T47D (cell line): Measurements from ENCODE around the gene CNNM4.
"Not testable (repeated sequence)": the region's sequence is repeated elsewhere in the genome, so short reads cannot be mapped to it uniquely, and the experiment has no call there.

Source experiments
- DNase-seq, 2 experiments: peaks; one replicate each; pipeline versions ENCODE4 v3.0.0 to v3.0.0-alpha.2; 2011 to 2012; ENCODE audit warnings: low read depth in 1 of 2, low spot score in 1 of 2
- JUND ChIP-seq: IDR thresholded peaks from 2 replicates; pipeline ENCODE4 v1.6.1; 2012; ENCODE audit warnings: low read depth
- in situ Hi-C: cut with HindIII; loops from 2 replicates; pipeline ENCODE4 v1.10.0; 2016; ENCODE audit warnings: low sequenced_read_pairs, low pct_unique_long_range_greater_than_20kb

Gene CNNM4

GRCh38 chr2:96787411-96787810 lies 26.7 kb downstream of the CNNM4 start:
- no peak for TF ChIP-seq JUND
- DNase-seq = no peak
- in situ Hi-C loops = no loop called here

GRCh38 chr2:96788442-96789244 lies 27.9 kb downstream of the CNNM4 start:
- no peak for DNase-seq
- in situ Hi-C loops = no loop called here
- TF ChIP-seq JUND = no peak

DNA sequence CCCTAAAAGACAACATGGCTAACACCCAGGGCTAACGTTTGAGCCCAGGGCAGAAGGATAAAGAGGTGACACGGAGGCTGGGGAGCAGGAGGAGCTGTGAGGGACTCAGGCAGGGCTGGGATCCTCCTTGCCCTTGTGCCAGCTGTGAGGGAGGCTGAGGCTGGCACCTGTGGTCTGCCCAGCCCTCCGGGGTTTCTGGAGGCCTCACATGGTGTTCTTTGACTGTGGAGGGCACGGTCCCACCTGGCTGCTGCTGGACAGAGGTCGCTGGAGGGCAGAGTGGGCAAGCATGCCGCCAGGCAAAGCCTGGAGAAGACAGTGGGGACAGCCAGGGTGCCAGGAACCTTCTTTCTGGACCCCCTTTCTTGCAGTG lies 28.5 kb downstream of the CNNM4 start:
- TF ChIP-seq JUND = no peak
- no peak for DNase-seq
- in situ Hi-C loops = no loop called here

DNA sequence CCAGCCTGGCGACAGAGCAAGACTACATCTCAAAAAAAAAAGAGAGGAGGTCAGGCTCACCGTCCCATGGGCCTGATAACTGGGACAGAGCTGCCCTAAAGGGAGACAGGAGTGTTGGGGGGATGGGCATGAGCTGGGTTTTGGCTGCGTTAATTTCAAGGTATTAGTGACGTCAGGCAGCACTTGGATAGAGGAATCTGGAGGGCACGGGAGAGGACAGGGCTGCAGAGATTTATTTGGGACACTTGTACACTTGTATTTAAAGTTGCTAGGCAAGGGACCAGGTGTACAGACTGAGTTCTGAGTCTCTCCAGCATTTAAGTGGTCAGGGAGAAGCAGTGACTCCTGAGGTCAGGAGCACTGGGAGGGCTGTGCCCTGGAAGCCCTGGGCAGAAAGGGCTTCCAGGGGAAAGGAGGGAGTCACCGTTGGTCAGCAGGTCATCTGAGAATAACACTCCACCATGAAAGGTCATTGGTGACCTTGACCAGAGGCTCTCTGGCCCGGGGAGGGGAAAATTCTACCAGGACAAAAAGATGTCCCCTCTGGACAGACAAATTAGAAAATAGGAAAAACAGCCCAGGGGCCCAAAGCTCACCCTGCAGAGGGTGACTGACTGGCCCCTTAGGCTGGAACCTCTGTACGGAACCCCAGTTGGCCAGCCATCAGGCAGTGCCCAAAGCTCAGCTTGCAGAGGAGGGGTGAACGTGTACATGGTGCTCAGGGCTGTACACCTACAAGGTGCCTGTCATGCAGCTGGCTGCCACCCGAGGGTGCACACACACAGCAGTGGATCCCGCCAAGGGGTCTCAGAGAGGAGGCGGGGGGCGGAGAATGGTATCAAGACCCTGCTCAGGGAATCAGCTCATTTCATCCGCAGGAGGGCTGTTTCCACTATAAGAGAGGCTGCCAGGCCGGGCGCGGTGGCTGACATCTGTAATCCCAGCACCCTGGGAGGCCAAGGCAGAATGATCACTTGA lies 32.4 kb downstream of the CNNM4 start:
- DNase-seq = no peak
- in situ Hi-C loops = no loop called here
- no peak for TF ChIP-seq JUND

- no peak for TF ChIP-seq JUND
- in situ Hi-C loops = no loop called here
- no peak for DNase-seq
Measured at GRCh38 chr2:96795076-96795475, 34.4 kb downstream of the CNNM4 start.

GRCh38 chr2:96796497-96796896 lies 35.8 kb downstream of the CNNM4 start:
- DNase-seq, in situ Hi-C loops: not testable (repeated sequence)

DNA sequence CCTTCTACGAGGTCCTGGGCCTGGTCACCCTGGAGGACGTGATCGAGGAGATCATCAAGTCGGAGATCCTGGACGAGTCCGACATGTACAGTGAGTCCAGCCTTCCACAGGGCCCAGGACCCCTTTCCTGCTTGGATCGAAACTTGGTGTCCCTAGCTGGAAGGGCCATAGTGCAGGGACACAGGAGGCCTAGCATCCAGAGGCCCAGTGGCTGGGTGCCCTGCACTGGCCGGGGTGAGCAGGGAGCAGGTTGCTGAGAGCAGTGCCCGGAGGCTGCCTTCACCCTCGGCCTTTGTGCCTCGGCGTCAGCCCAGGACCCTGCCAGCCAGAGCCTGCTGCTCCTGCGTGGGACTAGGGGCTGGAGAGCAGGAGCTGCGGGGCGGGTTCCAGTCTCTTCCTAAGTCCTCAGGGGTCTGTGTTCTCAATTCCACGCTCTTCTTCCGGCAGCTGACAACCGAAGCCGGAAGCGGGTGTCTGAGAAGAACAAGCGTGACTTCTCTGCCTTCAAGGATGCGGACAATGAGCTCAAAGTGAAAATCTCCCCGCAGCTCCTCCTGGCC lies 36.4 kb downstream of the CNNM4 start:
- in situ Hi-C loops = no loop called here
- TF ChIP-seq JUND = no peak
- DNase-seq = no peak

DNA sequence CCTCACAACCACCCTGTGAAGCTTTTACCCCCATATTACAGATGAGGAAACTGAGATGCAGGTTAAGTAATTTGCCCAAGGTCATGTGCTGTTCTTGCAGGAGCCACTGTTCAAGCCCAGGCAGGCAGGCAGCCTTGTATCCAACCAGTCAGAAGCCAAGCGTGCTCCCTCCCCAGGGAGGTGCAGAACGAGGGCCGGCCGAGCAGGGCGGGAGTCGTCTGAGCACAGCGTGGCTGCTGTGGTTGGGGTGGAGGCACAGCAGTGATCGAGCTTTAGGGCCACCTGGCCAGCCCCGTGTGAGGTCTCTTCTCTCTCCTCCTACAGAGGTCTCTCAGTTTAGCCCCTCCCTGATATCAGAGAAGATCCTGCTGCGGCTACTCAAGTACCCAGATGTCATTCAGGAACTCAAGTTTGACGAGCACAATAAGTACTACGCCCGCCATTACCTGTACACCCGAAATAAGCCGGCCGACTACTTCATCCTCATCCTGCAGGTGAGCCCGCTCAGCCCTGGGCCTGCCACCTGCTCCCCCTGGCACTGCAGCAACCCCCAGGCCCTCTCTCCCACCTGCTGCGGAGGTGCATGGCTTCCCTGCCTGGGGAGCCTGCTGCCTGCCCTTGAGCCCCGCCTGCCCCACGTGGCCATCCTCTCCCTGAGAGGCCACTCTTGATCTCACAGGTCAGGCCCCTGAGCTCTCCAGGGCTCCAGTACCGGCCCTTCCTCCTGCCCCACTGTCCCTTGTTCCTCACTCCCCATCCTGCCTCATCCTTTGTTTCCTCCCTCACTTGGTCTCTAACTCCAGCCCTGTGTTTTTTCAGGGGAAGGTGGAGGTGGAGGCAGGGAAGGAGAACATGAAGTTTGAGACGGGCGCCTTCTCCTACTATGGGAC lies 38.3 kb downstream of the CNNM4 start:
- in situ Hi-C loops = no loop called here
- TF ChIP-seq JUND = no peak
- DNase-seq = no peak

DNA sequence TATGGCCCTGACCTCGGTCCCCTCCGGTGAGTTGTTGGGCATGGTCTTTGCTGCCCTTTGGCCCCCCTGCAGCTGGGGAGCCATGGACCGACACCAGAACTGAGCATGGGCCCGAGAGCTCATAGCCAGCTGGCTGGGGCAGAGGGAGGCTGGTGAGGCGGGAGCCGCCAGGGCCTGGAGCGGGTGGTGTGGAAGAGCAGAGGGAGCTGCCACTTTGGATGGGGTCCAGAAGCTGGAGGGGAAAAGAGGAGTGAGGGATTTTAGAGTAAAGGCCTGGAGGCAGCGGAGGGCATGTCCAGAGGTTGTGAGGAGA lies 38.9 kb downstream of the CNNM4 start:
- no peak for DNase-seq
- no peak for TF ChIP-seq JUND
- in situ Hi-C loops = no loop called here

DNA sequence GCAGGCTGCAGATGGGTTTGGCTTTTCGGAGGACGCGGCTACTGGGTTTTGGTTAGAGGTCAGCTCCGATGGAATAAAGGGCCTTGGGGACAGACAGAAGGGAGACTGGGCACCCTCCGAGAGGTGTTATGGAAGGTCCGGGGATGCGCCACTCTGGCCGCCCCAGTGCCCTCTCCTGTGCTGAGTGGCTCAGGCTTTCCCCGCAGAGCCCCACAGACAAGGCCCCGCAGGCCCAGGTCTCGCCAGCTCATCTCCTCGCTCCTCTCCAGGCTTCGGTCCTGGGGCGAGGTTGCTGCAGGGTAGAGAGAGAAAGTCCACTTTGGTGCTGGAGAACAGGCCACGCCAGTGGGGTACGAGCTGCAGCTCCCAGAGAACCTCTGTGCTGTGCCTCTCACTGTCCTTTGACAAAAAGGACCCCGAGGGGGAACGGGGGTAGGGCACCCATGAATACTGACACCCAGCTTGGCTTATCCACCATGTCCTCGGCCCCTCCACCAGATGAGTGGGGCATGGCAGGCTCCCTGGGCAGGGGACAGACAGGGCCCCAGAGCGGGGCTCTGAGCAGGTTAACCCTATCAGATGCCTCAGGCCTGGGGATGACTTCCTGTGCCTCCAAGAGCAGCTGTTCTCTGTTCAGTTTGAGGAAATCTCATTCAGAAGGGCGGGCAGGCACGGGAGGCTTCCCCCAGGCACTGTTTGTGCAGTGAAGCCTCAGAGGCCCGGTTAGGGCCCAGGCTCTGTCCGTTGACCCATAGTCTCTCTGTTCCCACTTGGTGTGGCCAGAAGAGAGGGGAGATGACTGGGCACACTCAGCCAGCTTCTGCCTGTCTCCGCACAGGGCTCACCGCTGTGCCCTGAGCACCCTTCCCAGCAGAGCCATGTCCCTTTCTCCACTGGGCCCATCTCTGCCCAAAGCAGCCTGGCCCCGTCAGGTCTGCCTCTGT lies 39.6 kb downstream of the CNNM4 start:
- no peak for DNase-seq
- TF ChIP-seq JUND = no peak
- in situ Hi-C loops = no loop called here

DNA sequence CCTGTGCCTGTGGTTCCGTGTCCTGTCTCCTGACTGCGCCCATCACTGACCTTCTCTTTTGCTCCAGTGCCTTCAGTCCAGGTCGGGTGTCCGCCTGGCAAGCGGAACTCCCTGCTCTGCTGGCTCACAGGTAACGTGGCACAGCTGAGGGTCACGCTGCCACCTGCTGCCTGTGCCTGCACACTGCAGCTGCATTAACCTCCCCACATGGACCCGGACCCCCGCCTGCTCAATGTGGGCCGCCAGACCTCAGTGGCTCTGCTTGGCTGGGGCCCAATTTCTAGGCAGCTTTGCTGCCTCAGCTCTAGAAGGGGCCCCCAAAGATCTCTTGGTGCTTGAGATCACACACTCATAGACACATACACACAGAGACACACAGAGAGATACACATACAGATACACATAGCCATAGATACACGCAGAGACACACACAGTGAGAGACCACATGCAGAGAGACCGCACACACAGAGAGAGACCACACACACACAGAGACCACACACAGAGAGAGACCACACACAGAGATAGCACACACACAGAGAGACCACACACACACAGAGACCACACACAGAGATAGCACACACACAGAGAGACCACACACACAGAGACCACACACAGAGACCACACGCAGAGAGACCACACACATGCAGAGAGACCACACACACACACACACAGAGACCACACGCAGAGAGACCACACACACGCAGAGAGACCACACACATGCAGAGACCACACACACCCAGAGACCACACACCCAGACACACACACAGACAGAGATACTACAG lies 40.5 kb downstream of the CNNM4 start:
- no peak for TF ChIP-seq JUND
- in situ Hi-C loops = no loop called here
- DNase-seq = peak; percentile 75 to 85
